NB4 (cell line): ENCODE data around the gene ADCY3.
A peak's percentile ranks its signal among the peaks of the same experiment; 100 is the strongest.

Source experiments
- DNase-seq: peaks from one replicate; pipeline ENCODE4 v3.0.0; 2010; ENCODE audit warnings: low read depth
- H3K4me3 ChIP-seq: one replicate; pipeline ENCODE4 v1.5.1; 2011; ENCODE audit warnings: mild to moderate bottlenecking, low read depth, low read length, moderate library complexity
- MYC ChIP-seq: IDR thresholded peaks from 2 replicates; pipeline ENCODE4 v1.6.1; 2011; ENCODE audit warnings: low read depth, low read length
- POLR2A ChIP-seq: IDR thresholded peaks from 2 replicates; pipeline ENCODE4 v1.6.1; 2011; ENCODE audit warnings: mild to moderate bottlenecking; ENCODE audit not compliant: insufficient read length; ENCODE audit errors: extremely low read depth
- TF ChIP-seq, protein P1 (sequence below): IDR thresholded peaks from 2 replicates; pipeline ENCODE4 v1.6.1; 2011; ENCODE audit warnings: low read depth, low read length
- TF ChIP-seq, protein P2 (sequence below): IDR thresholded peaks from one replicate; pipeline ENCODE4 v1.5.1; 2012; ENCODE audit warnings: low read depth, low read length

The ADCY3 gene

DNA sequence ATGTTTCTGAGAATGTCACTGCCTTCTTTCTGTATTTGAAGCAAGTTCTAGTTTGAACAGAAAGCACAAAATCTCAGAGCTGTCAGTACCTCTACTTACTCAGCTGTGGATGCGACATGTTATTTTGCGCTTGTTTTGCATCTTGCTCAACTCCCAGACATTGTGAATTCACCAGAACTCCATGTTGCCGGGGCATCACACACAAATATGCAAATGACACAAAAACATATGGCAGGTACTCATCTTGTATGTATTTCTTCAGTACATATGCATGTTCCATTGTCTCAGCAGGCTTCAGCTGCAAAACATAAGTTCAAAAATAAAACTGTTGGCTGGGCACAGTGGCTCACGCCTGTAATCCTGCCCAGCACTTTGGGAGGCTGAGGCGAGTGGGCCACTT lies 30.8 kb downstream of the ADCY3 start:
- no peak for DNase-seq
- no peak overlapping the region for H3K4me3 ChIP-seq
- TF ChIP-seq, protein P1, sequence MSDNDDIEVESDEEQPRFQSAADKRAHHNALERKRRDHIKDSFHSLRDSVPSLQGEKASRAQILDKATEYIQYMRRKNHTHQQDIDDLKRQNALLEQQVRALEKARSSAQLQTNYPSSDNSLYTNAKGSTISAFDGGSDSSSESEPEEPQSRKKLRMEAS, result no peak
- no peak for TF ChIP-seq POLR2A
- TF ChIP-seq MYC, result no peak
- TF ChIP-seq, protein P2, sequence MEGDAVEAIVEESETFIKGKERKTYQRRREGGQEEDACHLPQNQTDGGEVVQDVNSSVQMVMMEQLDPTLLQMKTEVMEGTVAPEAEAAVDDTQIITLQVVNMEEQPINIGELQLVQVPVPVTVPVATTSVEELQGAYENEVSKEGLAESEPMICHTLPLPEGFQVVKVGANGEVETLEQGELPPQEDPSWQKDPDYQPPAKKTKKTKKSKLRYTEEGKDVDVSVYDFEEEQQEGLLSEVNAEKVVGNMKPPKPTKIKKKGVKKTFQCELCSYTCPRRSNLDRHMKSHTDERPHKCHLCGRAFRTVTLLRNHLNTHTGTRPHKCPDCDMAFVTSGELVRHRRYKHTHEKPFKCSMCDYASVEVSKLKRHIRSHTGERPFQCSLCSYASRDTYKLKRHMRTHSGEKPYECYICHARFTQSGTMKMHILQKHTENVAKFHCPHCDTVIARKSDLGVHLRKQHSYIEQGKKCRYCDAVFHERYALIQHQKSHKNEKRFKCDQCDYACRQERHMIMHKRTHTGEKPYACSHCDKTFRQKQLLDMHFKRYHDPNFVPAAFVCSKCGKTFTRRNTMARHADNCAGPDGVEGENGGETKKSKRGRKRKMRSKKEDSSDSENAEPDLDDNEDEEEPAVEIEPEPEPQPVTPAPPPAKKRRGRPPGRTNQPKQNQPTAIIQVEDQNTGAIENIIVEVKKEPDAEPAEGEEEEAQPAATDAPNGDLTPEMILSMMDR, result no peak

DNA sequence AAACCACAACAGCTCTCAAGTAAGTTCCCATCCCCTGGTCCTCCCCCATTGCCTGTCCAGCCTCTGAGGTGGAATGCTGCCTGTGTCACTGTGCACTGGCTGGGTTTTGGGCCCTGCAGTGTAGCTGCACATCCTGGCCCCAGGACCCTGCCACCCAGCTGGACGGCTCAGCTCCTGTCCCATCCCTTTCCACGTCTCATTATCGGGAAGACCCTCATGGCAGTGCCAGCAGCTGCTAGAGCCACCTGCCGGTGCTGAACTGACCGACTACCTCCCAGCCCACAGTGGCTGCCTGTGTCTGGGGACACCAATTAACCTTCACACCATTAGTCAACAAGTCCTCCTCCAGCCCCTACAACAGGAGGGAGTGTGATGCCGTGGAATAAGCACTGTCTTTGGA lies 31.9 kb downstream of the ADCY3 start:
- DNase-seq, result no peak
- TF ChIP-seq, protein P2, result no peak
- TF ChIP-seq POLR2A (no peak), MYC (no peak)
- TF ChIP-seq, protein P1, result no peak
- H3K4me3 ChIP-seq, result no peak overlapping the region

DNA sequence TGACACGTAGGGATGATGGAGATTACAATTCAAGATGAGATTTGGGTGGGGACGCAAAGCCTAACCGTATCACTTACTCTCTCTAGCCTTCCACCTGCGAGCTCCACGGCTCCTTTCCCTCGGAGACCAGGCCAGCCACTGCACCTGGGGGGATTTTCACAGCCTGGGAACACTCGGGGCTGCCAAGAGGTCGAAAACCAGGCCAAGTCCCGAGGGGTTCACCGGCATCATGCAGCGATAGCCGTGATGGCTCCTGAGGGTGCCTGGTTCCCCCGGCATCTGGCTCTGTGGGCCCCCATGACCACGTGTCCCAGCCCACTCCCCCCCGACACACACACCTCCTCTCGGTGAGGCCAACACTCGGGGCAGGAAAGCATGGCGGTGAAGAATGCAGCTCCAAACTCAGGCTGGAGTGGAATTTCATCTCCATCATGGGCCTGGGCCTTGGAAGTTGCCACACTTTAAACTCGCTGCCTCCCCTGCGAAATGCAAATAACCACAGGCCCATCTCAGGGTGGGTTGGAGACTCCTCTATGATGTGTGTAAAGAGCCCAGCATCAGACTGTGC lies 32.6 kb downstream of the ADCY3 start:
- TF ChIP-seq, protein P1, result no peak
- TF ChIP-seq MYC (no peak), POLR2A (no peak)
- TF ChIP-seq, protein P2, result no peak
- no peak for DNase-seq
- H3K4me3 ChIP-seq, result no peak overlapping the region

DNA sequence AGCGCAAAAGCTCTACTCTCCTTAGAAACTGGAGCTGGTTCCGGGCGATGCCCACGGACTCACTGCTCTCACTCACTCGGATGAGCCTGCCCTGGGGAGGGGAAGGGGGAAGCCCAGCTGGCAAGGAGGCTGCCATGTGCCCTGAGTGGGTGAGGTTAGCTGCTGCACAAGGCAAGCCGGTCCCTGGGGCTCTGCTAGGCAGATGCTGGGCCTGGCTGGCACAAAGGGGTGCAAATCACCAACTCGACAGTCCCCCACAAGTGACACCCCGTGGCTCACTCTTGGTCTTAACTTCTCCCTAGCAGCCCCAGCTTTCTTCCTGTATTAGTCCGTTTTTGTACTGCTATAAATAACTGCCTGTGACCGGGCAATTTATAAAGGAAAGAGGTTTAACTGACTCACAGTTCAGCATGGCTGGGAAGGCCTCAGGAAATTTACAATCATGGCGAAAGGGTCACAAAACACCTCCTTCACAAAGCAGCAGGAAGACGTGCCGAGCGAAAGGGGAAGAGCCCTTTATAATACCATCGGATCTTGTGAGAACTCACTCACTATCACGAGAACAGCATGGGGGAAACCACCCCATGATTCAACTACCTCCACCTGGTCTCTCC lies 33.2 kb downstream of the ADCY3 start:
- DNase-seq, result peak; percentile 42
- TF ChIP-seq, protein P1, result 0 out of 2 replicates have a peak, but pooled peaks have one; percentile 34
- no peak for TF ChIP-seq POLR2A
- H3K4me3 ChIP-seq, result no peak overlapping the region

DNA sequence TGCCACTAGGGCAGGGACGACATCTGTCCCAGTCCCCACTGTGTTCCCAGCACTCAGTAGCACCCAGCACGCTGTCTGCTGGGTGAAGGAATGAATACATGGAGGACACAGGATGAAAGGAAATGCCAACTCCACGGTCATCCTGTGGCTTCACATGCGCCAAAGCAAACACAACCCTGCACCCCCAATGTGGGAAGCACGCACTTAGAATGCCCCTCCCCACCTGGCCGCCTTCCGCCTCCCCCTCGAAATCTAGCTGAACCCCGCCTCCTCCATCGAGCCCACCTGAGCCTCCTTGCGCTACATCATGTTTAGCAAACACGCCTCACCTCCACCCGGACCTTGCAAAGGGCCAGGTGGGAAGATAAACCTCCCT lies 33.9 kb downstream of the ADCY3 start:
- no peak overlapping the region for H3K4me3 ChIP-seq
- no peak for DNase-seq
- TF ChIP-seq MYC (no peak), POLR2A (no peak)
- TF ChIP-seq, protein P1, result no peak
- TF ChIP-seq, protein P2, result no peak

DNA sequence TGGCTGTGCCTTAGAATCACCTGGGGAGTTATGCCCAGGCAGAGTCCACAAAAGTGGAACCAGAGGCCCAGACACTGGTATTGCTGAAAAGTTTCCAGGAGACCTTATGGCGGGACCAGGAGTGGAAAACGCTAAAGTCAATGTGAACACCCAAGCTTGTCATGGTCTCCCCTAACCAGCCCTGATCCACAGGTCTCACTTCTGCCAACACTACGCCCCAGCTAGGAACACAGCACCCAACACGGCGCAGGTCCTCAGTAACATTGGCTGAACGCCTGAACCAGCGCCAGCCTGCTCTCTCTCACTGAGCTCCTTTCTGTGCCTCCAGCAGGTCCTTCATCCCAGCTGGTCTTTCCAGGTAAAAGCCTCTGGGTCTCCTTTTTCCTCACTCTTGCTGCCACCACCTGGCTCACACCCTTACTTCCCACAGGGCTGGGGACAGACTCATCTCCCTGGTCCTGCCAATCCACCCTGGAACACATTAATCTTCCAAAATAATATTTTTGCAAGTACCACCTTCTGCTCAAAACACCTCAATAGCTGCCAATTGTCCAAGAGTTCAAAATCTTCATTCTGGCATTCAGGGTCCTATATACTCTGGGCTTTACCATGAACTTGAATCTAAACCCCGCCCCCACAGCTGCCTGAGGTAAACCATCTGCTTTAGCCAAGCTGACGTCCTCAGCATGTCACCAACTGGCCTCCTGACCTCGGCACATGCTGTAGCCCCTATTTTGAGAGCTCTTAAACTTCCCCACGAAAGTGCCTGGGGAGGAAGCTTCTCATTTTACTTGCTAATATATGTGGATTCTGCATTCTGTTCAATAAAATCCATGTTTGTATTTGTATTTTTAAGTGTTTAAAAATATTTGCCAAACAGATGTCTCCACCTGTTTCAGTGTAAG lies 34.6 kb downstream of the ADCY3 start:
- TF ChIP-seq, protein P1, result no peak
- TF ChIP-seq POLR2A (no peak), MYC (no peak)
- TF ChIP-seq, protein P2, result no peak
- H3K4me3 ChIP-seq, result no peak overlapping the region
- peak; percentile 44 for DNase-seq
